GM12878 (cell line): ENCODE results near the gene TMIGD3. TPM values are rescaled to one million over a fixed set of nuclear protein-coding genes. Genes with fewer than 3 reads are reported as not detected.

ENCODE experiments used
- BCL11A ChIP-seq: IDR thresholded peaks from 2 replicates; pipeline ENCODE4 v1.6.1; 2011; ENCODE audit warnings: low read depth, low read length
- CBX3 ChIP-seq: fragments of 200-600 bp; sonication (generic); IDR thresholded peaks from 2 replicates; pipeline ENCODE4 v1.6.1; 2016; ENCODE audit warnings: low read depth, borderline replicate concordance
- DPF2 ChIP-seq: fragments of 450-650 bp; IDR thresholded peaks from 2 replicates; pipeline ENCODE4 v1.6.1; 2017; ENCODE audit warnings: mild to moderate bottlenecking
- EP300 ChIP-seq, 2 experiments: fragments of 150-350 bp in 1 of 2; IDR thresholded peaks; 2 replicates each; pipeline ENCODE4 v1.6.1; 2011 to 2012; ENCODE audit warnings: low read depth in 2 of 2, low read length in 2 of 2, borderline replicate concordance in 1 of 2, improper control_type of control experiment in 1 of 2, inconsistent platforms in 1 of 2; ENCODE audit not compliant: control insufficient read depth in 1 of 2
- ESRRA ChIP-seq: IDR thresholded peaks from 2 replicates; pipeline ENCODE4 v1.6.1; 2012; ENCODE audit warnings: mild to moderate bottlenecking, low read length, improper control_type of control experiment
- FOS ChIP-seq: IDR thresholded peaks from 3 replicates; pipeline ENCODE4 v1.6.1; 2011; ENCODE audit warnings: borderline replicate concordance; ENCODE audit not compliant: insufficient read length; ENCODE audit errors: extremely low read depth
- FOXK2 ChIP-seq: fragments of 450-650 bp; IDR thresholded peaks from 2 replicates; pipeline ENCODE4 v1.6.1; 2017; ENCODE audit warnings: mild to moderate bottlenecking, moderate library complexity
- FOXM1 ChIP-seq: IDR thresholded peaks from 2 replicates; pipeline ENCODE4 v1.6.1; 2012; ENCODE audit warnings: low read depth, mild to moderate bottlenecking, inconsistent platforms, low read length, moderate library complexity
- GABPA ChIP-seq: IDR thresholded peaks from 2 replicates; pipeline ENCODE4 v1.6.1; 2014; ENCODE audit warnings: antibody characterized with exemption, low read depth, mild to moderate bottlenecking, inconsistent platforms
- IRF3 ChIP-seq: fragments of 450-650 bp; IDR thresholded peaks from 2 replicates; pipeline ENCODE4 v1.6.1; 2014; ENCODE audit warnings: mild to moderate bottlenecking
- KLF5 ChIP-seq: fragments of 450-650 bp; IDR thresholded peaks from 2 replicates; pipeline ENCODE4 v1.6.1; 2014; ENCODE audit warnings: mild to moderate bottlenecking; ENCODE audit not compliant: partially characterized antibody
- MYB ChIP-seq: fragments of 150-350 bp; IDR thresholded peaks from 2 replicates; pipeline ENCODE4 v1.6.1; 2014; ENCODE audit warnings: mild to moderate bottlenecking, low read depth, low read length, borderline replicate concordance
- NFYB ChIP-seq: IDR thresholded peaks from 2 replicates; pipeline ENCODE4 v1.6.1; 2011; ENCODE audit warnings: low read depth, mild to moderate bottlenecking, low read length, improper control_type of control experiment, moderate library complexity; ENCODE audit not compliant: insufficient read depth
- NR2C1 ChIP-seq: fragments of 450-650 bp; IDR thresholded peaks from 2 replicates; pipeline ENCODE4 v1.6.1; 2017; ENCODE audit warnings: antibody characterized with exemption, mild to moderate bottlenecking, moderate library complexity
- PBX3 ChIP-seq: IDR thresholded peaks from 2 replicates; pipeline ENCODE4 v1.6.1; 2011; ENCODE audit warnings: mild to moderate bottlenecking, low read depth, low read length, moderate library complexity; ENCODE audit not compliant: insufficient replicate concordance
- POLR2A ChIP-seq: IDR thresholded peaks from 2 replicates; pipeline ENCODE4 v1.6.1; 2011; ENCODE audit warnings: low read depth, mild to moderate bottlenecking, low read length
- POLR2AphosphoS5 ChIP-seq: IDR thresholded peaks from 2 replicates; pipeline ENCODE4 v1.6.1; 2011; ENCODE audit warnings: mild to moderate bottlenecking, low read length, inconsistent platforms
- TARDBP ChIP-seq: IDR thresholded peaks from 2 replicates; pipeline ENCODE4 v1.6.1; 2016; ENCODE audit warnings: borderline replicate concordance
- WRNIP1 ChIP-seq: IDR thresholded peaks from 2 replicates; pipeline ENCODE4 v1.6.1; 2011; ENCODE audit warnings: low read depth, low read length, improper control_type of control experiment, borderline replicate concordance
- ZNF24 ChIP-seq: fragments of 450-650 bp; IDR thresholded peaks from 2 replicates; pipeline ENCODE4 v1.6.1; 2017; ENCODE audit warnings: antibody characterized with exemption, mild to moderate bottlenecking
- ZNF622 ChIP-seq: fragments of 450-650 bp; IDR thresholded peaks from 2 replicates; pipeline ENCODE4 v1.6.1; 2017; ENCODE audit warnings: mild to moderate bottlenecking, inconsistent platforms
- ZSCAN29 ChIP-seq: fragments of 450-650 bp; IDR thresholded peaks from 2 replicates; pipeline ENCODE4 v1.6.1; 2017; ENCODE audit warnings: mild to moderate bottlenecking, moderate library complexity
- polyA plus RNA-seq, 11 experiments: library from polyadenylated mRNA; depleted of rRNA in 4 of 11; unstranded in 6 of 11; stranded (reverse) in 5 of 11; fragments of >200 nt; fragmentation: Nextera tagmentation in 4 of 11; fragmentation: Illumina TruSeq in 1 of 11; extraction: Ambion mirVana in 4 of 11; extraction: Trizol in 1 of 11; gene quantifications; 1 replicate in 1 of 11; 2 replicates in 10 of 11; pipeline versions ENCODE4 v1.2.1 to v1.2.3, GENCODE V29; 2011 to 2016; ENCODE audit warnings: inconsistent platforms in 2 of 11, missing spikeins in 2 of 11, low read depth in 1 of 11
- total RNA-seq, 4 experiments: library from RNA; depleted of rRNA in 3 of 4; stranded (reverse); fragments of >200 nt in 3 of 4; fragmentation: Illumina TruSeq in 1 of 4; extraction: Trizol in 1 of 4; gene quantifications; 2 replicates each; pipeline versions ENCODE4 v1.2.1 to v1.2.3, GENCODE V29; 2013 to 2021
- TF ChIP-seq, protein P1 (sequence below): fragments of 450-650 bp; IDR thresholded peaks from 2 replicates; pipeline ENCODE4 v1.6.1; 2016; ENCODE audit warnings: mild to moderate bottlenecking, moderate library complexity, borderline replicate concordance
- TF ChIP-seq, protein P2 (sequence below): fragments of 450-650 bp; IDR thresholded peaks from 2 replicates; pipeline ENCODE4 v1.6.1; 2016; ENCODE audit warnings: mild to moderate bottlenecking

TMIGD3 gene
- total and polyA plus RNA-seq, 10 of the 15 experiments (the other 5 are each of a cell fraction or from before 2014, with no cell fraction given): 0.17 TPM; not detected in 9

DNA sequence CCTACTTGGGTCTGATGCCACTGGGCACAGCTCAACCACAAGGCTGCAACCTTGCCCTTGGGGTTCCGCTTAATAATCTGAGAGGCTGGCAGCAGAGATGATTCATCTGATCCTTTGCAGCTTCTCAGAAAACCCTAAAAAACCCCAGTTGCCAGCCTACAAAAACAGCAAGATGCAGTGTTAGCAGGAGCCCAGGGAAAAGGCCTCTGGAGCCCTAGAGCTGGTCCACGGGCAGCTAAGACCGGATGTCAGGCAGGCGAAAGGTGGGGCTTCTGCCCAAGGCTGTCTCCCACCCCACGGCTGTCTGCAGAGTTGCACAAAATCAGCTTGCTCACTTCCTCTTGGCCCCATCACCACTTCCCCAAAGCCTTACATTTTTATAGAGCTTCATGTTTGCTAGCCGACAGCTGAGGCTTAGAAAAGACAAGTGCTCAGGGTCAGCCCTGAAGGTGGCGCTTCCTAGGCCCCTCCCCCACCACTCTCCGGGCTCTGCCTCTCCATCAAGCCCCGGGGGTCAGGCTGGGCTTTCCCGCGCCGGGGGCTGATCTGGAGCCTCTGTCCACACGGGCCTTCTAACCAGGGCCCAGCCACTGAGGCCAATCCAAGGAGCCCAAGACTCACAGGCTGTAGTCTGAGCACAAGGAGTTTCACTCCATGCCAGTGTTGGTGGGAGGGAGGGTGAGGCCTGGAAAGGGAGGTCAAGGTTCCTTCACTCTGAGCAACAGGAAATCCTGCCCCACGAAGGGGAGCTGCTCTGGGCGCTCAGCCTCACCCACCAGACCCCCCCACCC is 4.2 kb upstream of the TMIGD3 start (continued):
- TF ChIP-seq, protein P1, sequence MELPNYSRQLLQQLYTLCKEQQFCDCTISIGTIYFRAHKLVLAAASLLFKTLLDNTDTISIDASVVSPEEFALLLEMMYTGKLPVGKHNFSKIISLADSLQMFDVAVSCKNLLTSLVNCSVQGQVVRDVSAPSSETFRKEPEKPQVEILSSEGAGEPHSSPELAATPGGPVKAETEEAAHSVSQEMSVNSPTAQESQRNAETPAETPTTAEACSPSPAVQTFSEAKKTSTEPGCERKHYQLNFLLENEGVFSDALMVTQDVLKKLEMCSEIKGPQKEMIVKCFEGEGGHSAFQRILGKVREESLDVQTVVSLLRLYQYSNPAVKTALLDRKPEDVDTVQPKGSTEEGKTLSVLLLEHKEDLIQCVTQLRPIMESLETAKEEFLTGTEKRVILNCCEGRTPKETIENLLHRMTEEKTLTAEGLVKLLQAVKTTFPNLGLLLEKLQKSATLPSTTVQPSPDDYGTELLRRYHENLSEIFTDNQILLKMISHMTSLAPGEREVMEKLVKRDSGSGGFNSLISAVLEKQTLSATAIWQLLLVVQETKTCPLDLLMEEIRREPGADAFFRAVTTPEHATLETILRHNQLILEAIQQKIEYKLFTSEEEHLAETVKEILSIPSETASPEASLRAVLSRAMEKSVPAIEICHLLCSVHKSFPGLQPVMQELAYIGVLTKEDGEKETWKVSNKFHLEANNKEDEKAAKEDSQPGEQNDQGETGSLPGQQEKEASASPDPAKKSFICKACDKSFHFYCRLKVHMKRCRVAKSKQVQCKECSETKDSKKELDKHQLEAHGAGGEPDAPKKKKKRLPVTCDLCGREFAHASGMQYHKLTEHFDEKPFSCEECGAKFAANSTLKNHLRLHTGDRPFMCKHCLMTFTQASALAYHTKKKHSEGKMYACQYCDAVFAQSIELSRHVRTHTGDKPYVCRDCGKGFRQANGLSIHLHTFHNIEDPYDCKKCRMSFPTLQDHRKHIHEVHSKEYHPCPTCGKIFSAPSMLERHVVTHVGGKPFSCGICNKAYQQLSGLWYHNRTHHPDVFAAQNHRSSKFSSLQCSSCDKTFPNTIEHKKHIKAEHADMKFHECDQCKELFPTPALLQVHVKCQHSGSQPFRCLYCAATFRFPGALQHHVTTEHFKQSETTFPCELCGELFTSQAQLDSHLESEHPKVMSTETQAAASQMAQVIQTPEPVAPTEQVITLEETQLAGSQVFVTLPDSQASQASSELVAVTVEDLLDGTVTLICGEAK: peak; percentile 58; the same call in 1 of the 2 replicates
- 0 out of 2 replicates have a peak, but pooled peaks have one; percentile 33 for TF ChIP-seq NR2C1
- TF ChIP-seq EP300 (IDR thresholded peaks at IDR 0.05; ENCODE audit: borderline replicate concordance in 1 of 2, control insufficient read depth in 1 of 2, low read depth in 2 of 2, low read length in 2 of 2): peak in 1 of 2 experiments; percentile 73; a peak in 2 of 4 replicates
- no peak for TF ChIP-seq NFYB
- TF ChIP-seq ESRRA: 0 out of 2 replicates have a peak, but pooled peaks have one; percentile 50
- TF ChIP-seq BCL11A: no peak
- no peak for TF ChIP-seq POLR2AphosphoS5
- TF ChIP-seq FOXK2: no peak
- TF ChIP-seq GABPA: peak; percentile 71; the same call in 1 of the 2 replicates
- TF ChIP-seq ZNF24: 0 out of 2 replicates have a peak, but pooled peaks have one; percentile 12
- TF ChIP-seq IRF3: no peak
- TF ChIP-seq ZNF622: no peak
- TF ChIP-seq DPF2: peak; percentile 68
- TF ChIP-seq TARDBP: no peak
- no peak for TF ChIP-seq FOS
- TF ChIP-seq MYB: no peak
- no peak for TF ChIP-seq KLF5
- TF ChIP-seq FOXM1: no peak
- TF ChIP-seq CBX3: no peak
- TF ChIP-seq WRNIP1: 0 out of 2 replicates have a peak, but pooled peaks have one; percentile 70
- TF ChIP-seq ZSCAN29: no peak
- TF ChIP-seq POLR2A: peak; percentile 62
- no peak for TF ChIP-seq PBX3
- TF ChIP-seq, protein P2, sequence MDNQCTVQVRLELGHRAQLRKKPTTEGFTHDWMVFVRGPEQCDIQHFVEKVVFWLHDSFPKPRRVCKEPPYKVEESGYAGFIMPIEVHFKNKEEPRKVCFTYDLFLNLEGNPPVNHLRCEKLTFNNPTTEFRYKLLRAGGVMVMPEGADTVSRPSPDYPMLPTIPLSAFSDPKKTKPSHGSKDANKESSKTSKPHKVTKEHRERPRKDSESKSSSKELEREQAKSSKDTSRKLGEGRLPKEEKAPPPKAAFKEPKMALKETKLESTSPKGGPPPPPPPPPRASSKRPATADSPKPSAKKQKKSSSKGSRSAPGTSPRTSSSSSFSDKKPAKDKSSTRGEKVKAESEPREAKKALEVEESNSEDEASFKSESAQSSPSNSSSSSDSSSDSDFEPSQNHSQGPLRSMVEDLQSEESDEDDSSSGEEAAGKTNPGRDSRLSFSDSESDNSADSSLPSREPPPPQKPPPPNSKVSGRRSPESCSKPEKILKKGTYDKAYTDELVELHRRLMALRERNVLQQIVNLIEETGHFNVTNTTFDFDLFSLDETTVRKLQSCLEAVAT: no peak
